Neutrophil (primary cell): Measurements from ENCODE around the gene RND2.

Source experiments
- H3K27ac ChIP-seq: fragments of 200-600 bp; sonication (generic); 2 replicates; pipeline ENCODE4 v1.5.1; 2016; ENCODE audit warnings: mild to moderate bottlenecking, moderate library complexity
- H3K27me3 ChIP-seq: fragments of 200-600 bp; sonication (generic); 2 replicates; pipeline ENCODE4 v1.6.0; 2016; ENCODE audit warnings: mild to moderate bottlenecking
- H3K36me3 ChIP-seq: fragments of 200-600 bp; sonication (generic); 2 replicates; pipeline ENCODE4 v1.5.1; 2017
- H3K4me1 ChIP-seq, 2 experiments: fragments of 200-600 bp in 1 of 2; sonication (generic) in 1 of 2; 1 replicate in 1 of 2; 2 replicates in 1 of 2; pipeline versions ENCODE4 v1.5.1 to v1.6.1; 2013 to 2016; ENCODE audit warnings: low read depth in 1 of 2, low read length in 1 of 2, mild to moderate bottlenecking in 1 of 2, moderate library complexity in 1 of 2; ENCODE audit not compliant: control insufficient read depth in 1 of 2, insufficient read depth in 1 of 2
- H3K4me3 ChIP-seq, 2 experiments: fragments of 200-600 bp in 1 of 2; sonication (generic) in 1 of 2; 1 replicate in 1 of 2; 2 replicates in 1 of 2; pipeline ENCODE4 v1.5.1; 2013 to 2016; ENCODE audit warnings: low read depth in 1 of 2, low read length in 1 of 2, mild to moderate bottlenecking in 1 of 2, moderate library complexity in 1 of 2
- H3K9me3 ChIP-seq: fragments of 200-600 bp; sonication (generic); 2 replicates; pipeline ENCODE4 v1.5.1; 2016
- TF ChIP-seq, protein P1 (sequence below): fragments of 200-600 bp; sonication (generic); IDR thresholded peaks from 2 replicates; pipeline ENCODE4 v1.5.1; 2016; ENCODE audit warnings: antibody characterized with exemption

RND2 gene

DNA sequence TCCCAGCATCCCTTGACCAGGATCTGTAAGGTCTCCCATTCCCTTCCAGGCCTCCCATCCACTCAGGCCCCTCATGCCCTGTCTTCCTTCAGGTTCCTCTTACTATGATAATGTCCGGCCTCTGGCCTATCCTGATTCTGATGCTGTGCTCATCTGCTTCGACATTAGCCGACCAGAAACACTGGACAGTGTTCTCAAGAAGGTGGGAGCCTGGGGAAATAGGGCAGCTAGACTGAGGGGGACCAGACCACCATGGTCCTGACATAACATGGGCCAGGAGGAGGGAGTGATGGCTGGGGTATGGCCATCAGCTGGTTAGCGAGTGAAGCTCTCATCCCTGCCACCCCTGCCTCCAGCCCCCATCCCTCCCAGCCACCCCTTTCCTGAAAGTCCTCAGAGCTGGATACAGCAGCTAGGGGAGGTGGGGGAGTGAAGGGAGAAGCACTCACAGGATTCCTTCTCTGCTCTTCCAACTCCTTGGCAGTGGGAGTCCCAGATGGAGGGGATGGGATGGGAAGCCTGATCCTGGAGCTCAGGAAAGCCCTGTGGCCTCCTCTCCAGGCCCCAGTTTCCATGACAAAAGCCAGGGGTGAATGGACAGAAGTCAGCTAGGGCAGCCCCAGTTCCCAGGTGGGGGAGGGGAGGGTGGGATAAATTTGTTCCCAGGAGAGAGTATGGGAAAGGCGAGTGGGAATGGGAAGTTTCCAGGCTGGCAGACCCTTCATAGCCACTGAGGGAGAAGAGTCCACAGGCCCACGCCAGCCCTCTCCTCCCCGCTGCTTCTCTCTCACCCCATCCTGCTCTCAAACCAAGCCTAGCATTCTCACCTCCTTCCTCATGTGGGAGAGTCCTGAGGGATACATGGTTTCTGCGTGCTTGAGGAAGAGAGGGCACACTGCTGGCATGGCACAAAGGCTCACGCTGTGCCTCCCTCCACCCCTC is 2.3 kb downstream of the RND2 start:
- H3K4me1 ChIP-seq = peaks cover 19 to 20% of the 10 kb centered on the region in 2 experiments
- TF ChIP-seq, protein P1, sequence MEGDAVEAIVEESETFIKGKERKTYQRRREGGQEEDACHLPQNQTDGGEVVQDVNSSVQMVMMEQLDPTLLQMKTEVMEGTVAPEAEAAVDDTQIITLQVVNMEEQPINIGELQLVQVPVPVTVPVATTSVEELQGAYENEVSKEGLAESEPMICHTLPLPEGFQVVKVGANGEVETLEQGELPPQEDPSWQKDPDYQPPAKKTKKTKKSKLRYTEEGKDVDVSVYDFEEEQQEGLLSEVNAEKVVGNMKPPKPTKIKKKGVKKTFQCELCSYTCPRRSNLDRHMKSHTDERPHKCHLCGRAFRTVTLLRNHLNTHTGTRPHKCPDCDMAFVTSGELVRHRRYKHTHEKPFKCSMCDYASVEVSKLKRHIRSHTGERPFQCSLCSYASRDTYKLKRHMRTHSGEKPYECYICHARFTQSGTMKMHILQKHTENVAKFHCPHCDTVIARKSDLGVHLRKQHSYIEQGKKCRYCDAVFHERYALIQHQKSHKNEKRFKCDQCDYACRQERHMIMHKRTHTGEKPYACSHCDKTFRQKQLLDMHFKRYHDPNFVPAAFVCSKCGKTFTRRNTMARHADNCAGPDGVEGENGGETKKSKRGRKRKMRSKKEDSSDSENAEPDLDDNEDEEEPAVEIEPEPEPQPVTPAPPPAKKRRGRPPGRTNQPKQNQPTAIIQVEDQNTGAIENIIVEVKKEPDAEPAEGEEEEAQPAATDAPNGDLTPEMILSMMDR = no peak
- no peak overlapping the region for H3K4me3 ChIP-seq
- no peaks in the 10 kb centered on the region for H3K36me3 ChIP-seq
- H3K27me3 ChIP-seq = peaks cover 28% of the 10 kb centered on the region
- H3K27ac ChIP-seq = no peak overlapping the region
- no peaks in the 10 kb centered on the region for H3K9me3 ChIP-seq

DNA sequence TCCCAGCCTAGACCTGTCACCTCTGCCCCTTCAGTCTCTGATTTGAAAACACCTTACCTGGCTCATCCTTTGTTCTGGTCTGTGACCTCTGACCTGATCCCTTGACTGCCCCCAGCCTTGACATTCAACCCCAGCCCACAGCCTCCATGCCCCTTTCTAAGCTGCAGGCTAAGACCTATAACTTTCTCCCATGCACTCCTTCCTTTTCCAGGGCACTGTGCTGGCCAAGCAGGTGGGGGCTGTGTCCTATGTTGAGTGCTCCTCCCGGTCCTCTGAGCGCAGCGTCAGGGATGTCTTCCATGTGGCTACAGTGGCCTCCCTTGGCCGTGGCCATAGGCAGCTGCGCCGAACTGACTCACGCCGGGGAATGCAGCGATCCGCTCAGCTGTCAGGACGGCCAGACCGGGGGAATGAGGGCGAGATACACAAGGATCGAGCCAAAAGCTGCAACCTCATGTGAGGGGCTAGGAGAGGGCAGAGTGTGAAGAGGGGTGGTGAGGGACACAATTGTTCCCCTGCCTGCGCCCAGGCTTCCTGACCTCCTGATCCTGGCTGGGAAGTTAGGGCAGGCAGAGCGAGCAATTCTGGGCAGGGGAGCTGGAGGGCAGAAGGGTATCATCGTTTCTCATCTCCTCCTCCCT is 3.3 kb downstream of the RND2 start:
- no peaks in the 10 kb centered on the region for H3K9me3 ChIP-seq
- TF ChIP-seq, protein P1 = no peak
- H3K27ac ChIP-seq = no peak overlapping the region
- peaks cover 15% of the 10 kb centered on the region in 2 experiments for H3K4me1 ChIP-seq
- H3K4me3 ChIP-seq = no peak overlapping the region
- peaks cover 28% of the 10 kb centered on the region for H3K27me3 ChIP-seq
- no peaks in the 10 kb centered on the region for H3K36me3 ChIP-seq

- Histone ChIP-seq H3K4me1 (no peaks in the 10 kb centered on the region), H3K9me3 (no peaks in the 10 kb centered on the region), H3K4me3 (no peak overlapping the region), H3K27me3 (peaks cover 15% of the 10 kb centered on the region), H3K27ac (no peak overlapping the region), H3K36me3 (no peaks in the 10 kb centered on the region)
- TF ChIP-seq, protein P1 = no peak
Observed at GRCh38 chr17:43030137-43030767, 5.2 kb downstream of the RND2 start.

DNA sequence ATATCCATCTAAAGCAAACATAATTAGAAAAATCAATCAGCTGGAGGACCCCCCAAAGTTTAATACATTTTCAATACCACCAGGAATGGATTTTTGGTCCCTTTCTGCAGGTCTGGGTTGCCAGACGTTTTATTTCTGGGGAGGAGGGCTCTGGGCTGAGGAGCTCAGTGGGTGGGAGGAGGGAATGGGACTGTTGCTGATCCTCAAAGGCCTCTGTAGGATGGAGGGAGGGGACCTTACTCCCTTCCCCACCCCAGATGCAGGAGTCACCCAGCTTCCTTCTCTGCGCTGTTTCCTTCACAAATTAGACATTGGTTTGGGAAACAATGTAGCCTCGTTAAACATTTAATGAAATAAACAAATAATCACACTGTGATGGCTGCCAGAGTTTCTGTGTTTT is 6.6 kb downstream of the RND2 start:
- TF ChIP-seq, protein P1 = no peak
- H3K9me3 ChIP-seq = no peaks in the 10 kb centered on the region
- no peak overlapping the region for H3K4me3 ChIP-seq
- no peaks in the 10 kb centered on the region for H3K4me1 ChIP-seq
- peaks cover under 1% of the 10 kb centered on the region for H3K27me3 ChIP-seq
- H3K36me3 ChIP-seq = no peaks in the 10 kb centered on the region
- no peak overlapping the region for H3K27ac ChIP-seq

DNA sequence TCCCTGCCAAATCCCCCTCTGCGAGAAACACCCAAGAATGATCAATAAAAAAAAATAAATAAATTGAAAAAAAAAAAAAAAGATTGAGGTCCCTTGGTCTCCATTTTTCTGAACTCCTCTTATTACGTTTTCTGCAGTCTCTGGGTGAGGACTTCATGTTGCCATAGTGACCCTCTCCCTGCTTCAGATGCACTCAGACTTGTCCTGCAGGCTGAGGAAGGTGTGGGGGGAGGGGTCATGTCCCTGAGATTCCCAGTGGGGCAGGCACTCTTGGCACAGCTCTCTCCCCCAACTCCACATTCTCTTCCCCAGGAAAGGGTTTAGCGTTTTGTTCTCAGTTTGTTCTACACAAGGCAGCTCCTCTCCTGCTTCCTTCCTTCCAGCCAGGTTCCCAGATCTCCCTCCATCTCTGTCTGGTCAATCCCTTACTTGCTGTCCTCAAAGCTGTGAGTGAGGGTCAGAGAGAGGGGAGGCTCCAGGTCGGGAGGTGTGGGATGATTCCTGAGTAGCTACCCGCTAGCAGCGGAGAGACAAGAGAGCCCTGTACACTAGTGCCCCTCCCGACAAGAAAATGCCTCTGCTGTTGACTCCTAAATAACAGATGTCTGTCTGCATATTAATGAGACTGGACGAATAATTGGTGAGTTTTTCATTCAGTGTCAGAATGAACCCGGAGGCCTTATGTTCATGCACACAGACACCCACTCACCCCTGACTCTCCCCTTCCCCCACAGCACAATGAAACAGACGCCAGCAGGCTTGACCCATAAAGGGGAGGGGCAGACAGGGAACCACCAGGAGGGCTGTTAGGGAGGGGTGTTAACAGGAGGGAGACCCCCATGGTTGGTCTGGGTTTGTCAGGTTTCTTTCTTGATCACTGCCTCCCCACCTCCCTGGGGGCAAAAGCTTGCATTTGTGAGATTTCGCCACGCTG is 9.2 kb downstream of the RND2 start:
- TF ChIP-seq, protein P1 = no peak

More for the DNA sequence above, 9.2 kb downstream of the RND2 start:
- no peak overlapping the region for H3K27ac ChIP-seq
- H3K36me3 ChIP-seq = no peaks in the 10 kb centered on the region
- H3K27me3 ChIP-seq = no peaks in the 10 kb centered on the region
- H3K4me3 ChIP-seq = no peak overlapping the region
- no peaks in the 10 kb centered on the region for H3K9me3 ChIP-seq
- H3K4me1 ChIP-seq = no peaks in the 10 kb centered on the region
